Astrocyte of the spinal cord (primary cell): ENCODE results near the gene MAN1A2.

ENCODE experiments used
- DNase-seq: peaks from one replicate; pipeline ENCODE4 v3.0.0; 2011; ENCODE audit warnings: low read depth, low spot score
- H3K4me3 ChIP-seq: 2 replicates; pipeline ENCODE4 v1.5.1; 2011; ENCODE audit warnings: low read depth, mild to moderate bottlenecking, low read length, moderate library complexity
- CTCF ChIP-seq: IDR thresholded peaks from 2 replicates; pipeline ENCODE4 v1.5.1; 2012; ENCODE audit warnings: low read depth, mild to moderate bottlenecking, low read length, inconsistent platforms
- in situ Hi-C: cut with HindIII; loops from 2 replicates; pipeline ENCODE4 v1.10.0; 2017; ENCODE audit warnings: low sequenced_read_pairs

The MAN1A2 gene

GRCh38 chr1:117535821-117536220 lies 168.6 kb downstream of the MAN1A2 start:
- no peak for DNase-seq

GRCh38 chr1:117537291-117537920 lies 170.2 kb downstream of the MAN1A2 start:
- no peak for DNase-seq
- in situ Hi-C loops, result no loop called here
- no peak for TF ChIP-seq CTCF
- no peak overlapping the region for H3K4me3 ChIP-seq

More at GRCh38 chr1:117535821-117536220, 168.6 kb downstream of the MAN1A2 start:
- in situ Hi-C loops, result no loop called here
- no peak overlapping the region for H3K4me3 ChIP-seq
- no peak for TF ChIP-seq CTCF

- in situ Hi-C loops, result no loop called here
- no peak for DNase-seq
- no peak overlapping the region for H3K4me3 ChIP-seq
- no peak for TF ChIP-seq CTCF
Observed at GRCh38 chr1:117540532-117540931, 173.3 kb downstream of the MAN1A2 start.

- no peak for TF ChIP-seq CTCF
- no peak for DNase-seq
- no peak overlapping the region for H3K4me3 ChIP-seq
Observed at GRCh38 chr1:117541003-117541402, 173.8 kb downstream of the MAN1A2 start.

GRCh38 chr1:117541585-117541984 lies 174.3 kb downstream of the MAN1A2 start:
- no peak overlapping the region for H3K4me3 ChIP-seq
- DNase-seq, result no peak
- TF ChIP-seq CTCF, result no peak
- in situ Hi-C loops, result no loop called here

More at GRCh38 chr1:117541003-117541402, 173.8 kb downstream of the MAN1A2 start:
- in situ Hi-C loops, result no loop called here

GRCh38 chr1:117544509-117545109 lies 177.4 kb downstream of the MAN1A2 start:
- no peak for TF ChIP-seq CTCF
- no peak overlapping the region for H3K4me3 ChIP-seq
- DNase-seq, result no peak
- in situ Hi-C loops, result no loop called here
